ENCODE results near the gene EVA1C.

EVA1C gene

GRCh38 chr21:32562426-32562825, 149.9 kb downstream of the EVA1C start:
- H3K36me3 ChIP-seq: no peaks in the 10 kb centered on the region
- H3K4me2 ChIP-seq: no peak overlapping the region
- peaks cover 0 to 3% (median 0%) of the 10 kb centered on the region in 10 experiments; a peak in 3 of 20 replicates for H3K4me1 ChIP-seq
- no peak overlapping the region for H3K27ac ChIP-seq
- peaks cover 0 to under 1% (median 0%) of the 10 kb centered on the region in 11 experiments; a peak in 1 of 22 replicates for H3K27me3 ChIP-seq
- H3K4me3 ChIP-seq: no peak overlapping the region
- no peak overlapping the region for H3K9ac ChIP-seq
- H3K9me3 ChIP-seq (replicated peaks in 1 of 11): peaks cover 10 to 27% (median 21%) of the 10 kb centered on the region in 11 experiments; a peak in 21 of 22 replicates
- no peak for TF ChIP-seq Cebpa-rat (IDR thresholded peaks at IDR 0.05)
- no peaks in the 10 kb centered on the region for H4K20me1 ChIP-seq

GRCh38 chr21:32562915-32563314, 150.4 kb downstream of the EVA1C start:
- no peak overlapping the region for H3K4me2 ChIP-seq
- H3K27me3 ChIP-seq: peaks cover 0 to 4% (median 0%) of the 10 kb centered on the region in 11 experiments; a peak in 1 of 22 replicates
- no peak overlapping the region for H3K4me3 ChIP-seq
- no peaks in the 10 kb centered on the region for H3K36me3 ChIP-seq
- TF ChIP-seq Cebpa-rat (IDR thresholded peaks at IDR 0.05): no peak
- H3K9ac ChIP-seq: no peak overlapping the region
- peaks cover 0 to 8% (median 0%) of the 10 kb centered on the region in 10 experiments; a peak in 3 of 20 replicates for H3K4me1 ChIP-seq
- no peak overlapping the region for H3K27ac ChIP-seq
- H3K9me3 ChIP-seq (replicated peaks in 1 of 11): peaks cover 10 to 27% (median 21%) of the 10 kb centered on the region in 11 experiments; a peak in 21 of 22 replicates
- H4K20me1 ChIP-seq: no peaks in the 10 kb centered on the region

Data from BLaER1 treated with 17β-estradiol and CSF1 and Interleukin-3, amounts not matched to agents 10 nM and 100 nM (cell line).